Ascending aorta (tissue), 2 donors: Measurements from ENCODE around the gene THRA. TPM values are rescaled to one million over a fixed set of nuclear protein-coding genes. Genes with fewer than 3 reads are reported as not detected.

Experiments used
- DNase-seq, 2 donors: peaks; one replicate each; pipeline ENCODE4 v3.0.0-alpha.2; 2019; ENCODE audit warnings: low spot score in 2 of 2
- H3K27ac ChIP-seq, 2 donors: fragments of 200-600 bp; sonication (generic); one replicate each; pipeline ENCODE4 v1.5.1; 2016 to 2017; ENCODE audit warnings: mild to moderate bottlenecking in 1 of 2
- H3K27me3 ChIP-seq: fragments of 200-600 bp; sonication (generic); one replicate; pipeline ENCODE4 v1.5.1; 2017
- H3K36me3 ChIP-seq, 2 donors: fragments of 200-600 bp; sonication (generic); one replicate each; pipeline ENCODE4 v1.5.1; 2016
- H3K4me1 ChIP-seq, 2 donors: fragments of 200-600 bp; sonication (generic); one replicate each; pipeline ENCODE4 v1.5.1; 2016 to 2017; ENCODE audit warnings: mild to moderate bottlenecking in 1 of 2
- H3K4me3 ChIP-seq, 2 donors: fragments of 200-600 bp; sonication (generic); one replicate each; pipeline ENCODE4 v1.5.1; 2016 to 2017; ENCODE audit warnings: mild to moderate bottlenecking in 1 of 2
- H3K9me3 ChIP-seq, 2 donors: fragments of 200-600 bp; sonication (generic); one replicate each; pipeline ENCODE4 v1.5.1; 2016
- CTCF ChIP-seq, 3 experiments: fragments of 200-600 bp in 2 of 3; fragments of 450-650 bp in 1 of 3; sonication (generic) in 2 of 3; IDR thresholded peaks; one replicate each; pipeline ENCODE4 v1.5.1; 2016 to 2019; ENCODE audit warnings: antibody characterized with exemption in 3 of 3, mild to moderate bottlenecking in 1 of 3, moderate library complexity in 1 of 3
- intact Hi-C: fragments of 100-400 bp; cut with DNase I; formaldehyde crosslinking; loops from one replicate; pipeline ENCODE4 v1.15.1; 2023
- total RNA-seq: library from RNA; depleted of rRNA; stranded (reverse); fragments of >200 nt; gene quantifications from one replicate; pipeline ENCODE4 v1.1.0, GENCODE V29; 2016

The THRA gene
- total RNA-seq, 1 donor from 2014 or later, result 35.4 TPM

- no peaks in the 10 kb centered on the region for H3K9me3 ChIP-seq
- no peak for TF ChIP-seq CTCF (IDR thresholded peaks at IDR 0.05)
- no peaks in the 10 kb centered on the region for H3K27me3 ChIP-seq
- peak overlapping the region; percentile 23 to 54 for H3K4me3 ChIP-seq
- peak overlapping the region; percentile 91 for H3K27ac ChIP-seq
- H3K4me1 ChIP-seq, result peaks cover 40 to 62% of the 10 kb centered on the region in 2 donors
- intact Hi-C loops, result loop anchor here (1.0 to 2.0 kb wide), 2 partner anchors 13 to 35 kb away; no protein-coding TSS in a partner anchor
- DNase-seq, result no peak
- peaks cover 29 to 37% of the 10 kb centered on the region in 2 donors for H3K36me3 ChIP-seq
Measured at GRCh38 chr17:40075942-40076498, 13.3 kb downstream of the THRA start.

- Histone ChIP-seq H3K4me3 (peak overlapping the region in 1 of 2 donors; percentile 54), H3K36me3 (peaks cover 29 to 37% of the 10 kb centered on the region in 2 donors), H3K27me3 (no peaks in the 10 kb centered on the region), H3K4me1 (peaks cover 34 to 57% of the 10 kb centered on the region in 2 donors), H3K9me3 (no peaks in the 10 kb centered on the region), H3K27ac (peak overlapping the region; percentile 70 to 91)
- DNase-seq, result no peak
- TF ChIP-seq CTCF (IDR thresholded peaks at IDR 0.05), result no peak
- intact Hi-C loops, result no loop called here
Measured at GRCh38 chr17:40076591-40076990, 13.8 kb downstream of the THRA start.

GRCh38 chr17:40079545-40079944 lies 16.8 kb downstream of the THRA start:
- no peak for DNase-seq
- no peak overlapping the region for H3K27ac ChIP-seq

GRCh38 chr17:40084477-40084876 lies 21.7 kb downstream of the THRA start:
- H3K36me3 ChIP-seq, result peaks cover 59 to 69% of the 10 kb centered on the region in 2 donors
- H3K4me1 ChIP-seq, result peaks cover 0 to 5% of the 10 kb centered on the region in 2 donors
- no peak for TF ChIP-seq CTCF (IDR thresholded peaks at IDR 0.05)
- no peak overlapping the region for H3K4me3 ChIP-seq
- no peak overlapping the region for H3K27ac ChIP-seq
- H3K27me3 ChIP-seq, result no peaks in the 10 kb centered on the region
- intact Hi-C loops, result no loop called here
- no peak for DNase-seq
- H3K9me3 ChIP-seq, result no peaks in the 10 kb centered on the region

More at GRCh38 chr17:40079545-40079944, 16.8 kb downstream of the THRA start:
- Histone ChIP-seq H3K27me3 (no peaks in the 10 kb centered on the region), H3K4me3 (no peak overlapping the region), H3K4me1 (peaks cover 18 to 27% of the 10 kb centered on the region in 2 donors), H3K36me3 (peaks cover 42 to 50% of the 10 kb centered on the region in 2 donors), H3K9me3 (no peaks in the 10 kb centered on the region)
- intact Hi-C loops, result no loop called here
- no peak for TF ChIP-seq CTCF (IDR thresholded peaks at IDR 0.05)

DNA sequence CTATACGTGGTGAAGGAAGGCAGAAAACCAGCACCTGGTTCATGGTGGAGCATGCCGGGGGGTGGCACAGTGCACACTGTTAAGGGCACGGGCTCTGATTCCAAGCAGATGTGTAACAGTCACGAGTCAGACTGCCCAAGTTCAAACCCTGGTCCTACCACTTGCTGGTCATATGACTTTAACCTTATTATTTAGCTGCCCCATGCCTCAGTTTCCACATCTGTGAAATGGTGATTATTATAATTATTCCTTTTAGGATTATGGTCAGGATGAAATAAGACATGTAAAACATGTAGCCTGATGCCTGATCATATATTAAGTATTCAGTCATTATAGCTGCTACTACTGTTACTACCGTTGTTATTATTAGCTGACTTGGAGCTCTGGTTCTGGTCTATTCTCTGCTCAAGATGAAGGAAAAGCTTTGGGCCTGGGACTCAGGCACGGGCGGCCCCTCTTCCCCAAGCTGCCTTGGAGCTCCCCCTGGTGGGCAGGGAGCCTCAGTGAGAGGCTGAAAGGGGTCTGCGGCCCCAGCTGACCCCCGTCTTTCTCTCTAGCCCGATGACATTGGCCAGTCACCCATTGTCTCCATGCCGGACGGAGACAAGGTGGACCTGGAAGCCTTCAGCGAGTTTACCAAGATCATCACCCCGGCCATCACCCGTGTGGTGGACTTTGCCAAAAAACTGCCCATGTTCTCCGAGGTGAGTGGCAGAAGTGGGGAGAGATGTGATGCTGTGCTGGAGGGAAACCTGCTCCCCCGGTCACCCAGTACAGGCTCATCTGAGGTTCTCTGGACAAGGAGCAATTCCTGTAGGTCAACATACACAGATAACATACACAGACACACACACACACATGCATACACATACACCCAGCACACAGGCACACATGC lies 23.6 kb downstream of the THRA start:
- Histone ChIP-seq H3K27ac (peak overlapping the region; percentile 26 to 38), H3K27me3 (no peaks in the 10 kb centered on the region), H3K36me3 (peaks cover 65 to 68% of the 10 kb centered on the region in 2 donors), H3K4me3 (no peak overlapping the region), H3K4me1 (peaks cover 0 to 16% of the 10 kb centered on the region in 2 donors), H3K9me3 (no peaks in the 10 kb centered on the region)
- DNase-seq, result no peak
- intact Hi-C loops, result loop anchor here (1.0 to 5.0 kb wide), 2 partner anchors 24 to 74 kb away; partner anchors contain the start of gene THRA
- peak; percentile 81 to 86 (median 82) for TF ChIP-seq CTCF (IDR thresholded peaks at IDR 0.05)
